GM12878 (cell line): ENCODE data around the gene TAAR9. TPM values are rescaled to one million over a fixed set of nuclear protein-coding genes. Genes with fewer than 3 reads are reported as not detected.

Experiments used
- ATAC-seq: fragments of 200-7000 bp; cut with Tn5 transposase; 3 replicates; pipeline ENCODE4 v1.9.1; 2020; ENCODE audit warnings: mild to moderate bottlenecking, moderate library complexity
- BruUV-seq: library from RNA; stranded (reverse); fragments of 400-500 nt; replicated peaks from 2 replicates; lab custom pipeline; 2021; lab: Mats Ljungman, UMichigan
- CTCF ChIA-PET: fragments of 300-600 bp; sonication (Branson Sonifier 250); formaldehyde crosslinking; extraction: SDS; loops from one replicate; lab custom pipeline; 2021; ENCODE audit warnings: inconsistent platforms; lab: Yijun Ruan, JAX
- POLR2A ChIA-PET: fragments of 350-600 bp; formaldehyde crosslinking; extraction: SDS; loops from one replicate; lab custom pipeline; 2021; ENCODE audit warnings: inconsistent platforms; lab: Charles Lee
- RAD21 ChIA-PET: fragments of 300-600 bp; sonication (Branson Sonifier 250); formaldehyde crosslinking; loops from one replicate; lab custom pipeline; 2023; ENCODE audit warnings: antibody characterized with exemption; ENCODE audit not compliant: unreplicated experiment; lab: Charles Lee
- SMC1A ChIA-PET: fragments of 300-600 bp; sonication (Branson Sonifier 250); formaldehyde crosslinking; loops from one replicate; lab custom pipeline; 2023; ENCODE audit not compliant: unreplicated experiment, uncharacterized antibody; lab: Charles Lee
- DNase-seq: peaks from one replicate; pipeline ENCODE4 v3.0.0-alpha.2; 2011; ENCODE audit warnings: low read depth, low spot score
- FAIRE-seq: peaks from 3 replicates; lab custom pipeline; 2011; peaks lifted over from hg19 to GRCh38; lab: Jason Lieb, UNC
- H2AFZ ChIP-seq: 2 replicates; pipeline ENCODE4 v1.6.0; 2011; ENCODE audit warnings: low read depth, low read length, control low read depth; ENCODE audit not compliant: control insufficient read depth
- H3K27ac ChIP-seq: 2 replicates; pipeline ENCODE4 v1.5.1; 2011; ENCODE audit warnings: control low read depth; ENCODE audit not compliant: control insufficient read depth, insufficient read depth
- H3K27me3 ChIP-seq, 2 experiments: replicated peaks in 1 of 2; 2 replicates each; pipeline versions ENCODE4 v1.6.0 to v1.6.1; 2011; ENCODE audit warnings: low read length in 1 of 2; ENCODE audit not compliant: control insufficient read depth in 2 of 2, insufficient read depth in 2 of 2
- H3K36me3 ChIP-seq, 2 experiments: 2 replicates each; pipeline ENCODE4 v1.5.1; 2011; ENCODE audit warnings: low read length in 1 of 2; ENCODE audit not compliant: control insufficient read depth in 2 of 2, insufficient read depth in 2 of 2
- H3K4me1 ChIP-seq: 2 replicates; pipeline ENCODE4 v1.6.1; 2011; ENCODE audit warnings: mild to moderate bottlenecking, low read length, moderate library complexity, mixed read lengths; ENCODE audit not compliant: control insufficient read depth, insufficient read depth
- H3K4me2 ChIP-seq: 2 replicates; pipeline ENCODE4 v1.6.0; 2011; ENCODE audit warnings: control low read depth; ENCODE audit not compliant: control insufficient read depth, insufficient read depth
- H3K4me3 ChIP-seq: fragments of 200-600 bp; sonication (generic); 2 replicates; pipeline ENCODE4 v1.5.1; 2016
- H3K79me2 ChIP-seq: 2 replicates; pipeline ENCODE4 v1.6.0; 2011; ENCODE audit warnings: low read length; ENCODE audit not compliant: control insufficient read depth, insufficient read depth
- H3K9ac ChIP-seq: 2 replicates; pipeline ENCODE4 v1.8.0; 2011; ENCODE audit warnings: low read length, control low read depth, mixed read lengths; ENCODE audit not compliant: control insufficient read depth, insufficient read depth
- H3K9me3 ChIP-seq: replicated peaks from 3 replicates; pipeline ENCODE4 v1.5.1; 2011; ENCODE audit warnings: mild to moderate bottlenecking, low read length; ENCODE audit not compliant: control insufficient read depth, insufficient read depth
- H4K20me1 ChIP-seq: 2 replicates; pipeline ENCODE4 v1.6.0; 2011; ENCODE audit not compliant: control insufficient read depth, insufficient read depth
- BMI1 ChIP-seq: fragments of 450-650 bp; IDR thresholded peaks from 2 replicates; pipeline ENCODE4 v1.6.1; 2016; ENCODE audit warnings: mild to moderate bottlenecking, moderate library complexity, borderline replicate concordance
- DPF2 ChIP-seq: fragments of 450-650 bp; IDR thresholded peaks from 2 replicates; pipeline ENCODE4 v1.6.1; 2017; ENCODE audit warnings: mild to moderate bottlenecking
- ESRRA ChIP-seq: IDR thresholded peaks from 2 replicates; pipeline ENCODE4 v1.6.1; 2012; ENCODE audit warnings: mild to moderate bottlenecking, low read length, improper control_type of control experiment
- TCF12 ChIP-seq: IDR thresholded peaks from 2 replicates; pipeline ENCODE4 v1.6.1; 2011; ENCODE audit warnings: low read depth, mild to moderate bottlenecking, low read length
- ZBTB11 ChIP-seq: fragments of 450-650 bp; formaldehyde crosslinking; IDR thresholded peaks from 2 replicates; pipeline ENCODE4 v1.5.0; 2022; ENCODE audit warnings: mild to moderate bottlenecking, missing genetic modification characterization
- WGBS: methylation state at CpG from one replicate; pipeline ENCODE4 v1.1.6; 2016; ENCODE audit warnings: low lambda C conversion rate; ENCODE audit not compliant: insufficient replicate concordance, insufficient coverage; ENCODE audit errors: missing lambda C conversion rate; 5-methylcytosine and 5-hydroxymethylcytosine counted together
- in situ Hi-C: fragments of 300-500 bp; cut with MboI; formaldehyde crosslinking; loops from 9 replicates; pipeline ENCODE4 v1.14.3; 2018; ENCODE audit warnings: mixed read lengths
- intact Hi-C: fragments of 100-400 bp; cut with micrococcal nuclease; formaldehyde crosslinking; loops from one replicate; pipeline ENCODE4 v1.14.2; 2022; ENCODE audit not compliant: unreplicated experiment
- polyA plus RNA-seq, 11 experiments: library from polyadenylated mRNA; depleted of rRNA in 4 of 11; unstranded in 6 of 11; stranded (reverse) in 5 of 11; fragments of >200 nt; fragmentation: Nextera tagmentation in 4 of 11; fragmentation: Illumina TruSeq in 1 of 11; extraction: Ambion mirVana in 4 of 11; extraction: Trizol in 1 of 11; gene quantifications; 1 replicate in 1 of 11; 2 replicates in 10 of 11; pipeline versions ENCODE4 v1.2.1 to v1.2.3, GENCODE V29; 2011 to 2016; ENCODE audit warnings: inconsistent platforms in 2 of 11, missing spikeins in 2 of 11, low read depth in 1 of 11
- total RNA-seq, 4 experiments: library from RNA; depleted of rRNA in 3 of 4; stranded (reverse); fragments of >200 nt in 3 of 4; fragmentation: Illumina TruSeq in 1 of 4; extraction: Trizol in 1 of 4; gene quantifications; 2 replicates each; pipeline versions ENCODE4 v1.2.1 to v1.2.3, GENCODE V29; 2013 to 2021

Gene TAAR9
- total and polyA plus RNA-seq, 10 of the 15 experiments (the other 5 are each of a cell fraction or from before 2014, with no cell fraction given), result not detected

GRCh38 chr6:132569170-132569569, 31.1 kb downstream of the TAAR9 start:
- Histone ChIP-seq H3K4me2 (no peak overlapping the region), H3K4me1 (no peaks in the 10 kb centered on the region), H3K9me3 (no peaks in the 10 kb centered on the region), H3K27me3 (no peaks in the 10 kb centered on the region), H3K9ac (no peak overlapping the region), H3K36me3 (no peaks in the 10 kb centered on the region), H2AFZ (no peak overlapping the region), H3K27ac (no peak overlapping the region), H4K20me1 (no peaks in the 10 kb centered on the region), H3K79me2 (no peaks in the 10 kb centered on the region), H3K4me3 (no peak overlapping the region)
- no TSS peak for BruUV-seq
- DNase-seq (no peak), FAIRE-seq (no peak), ATAC-seq (no peak)
- POLR2A ChIA-PET, result no interaction called here
- SMC1A ChIA-PET, result no interaction called here
- CTCF ChIA-PET, result no interaction called here
- RAD21 ChIA-PET, result no interaction called here
- TF ChIP-seq ESRRA (no peak), DPF2 (no peak), TCF12 (no peak), BMI1 (no peak), ZBTB11 (CRISPR knock-in tag) (no peak)
- in situ Hi-C loops, result no loop called here
- 43% methylated on average over 4 of the region's 4 CpGs for WGBS
- intact Hi-C loops, result no loop called here
